IPS DF 4.7 (cell line): ENCODE measurements around the gene TMED10.
"Not testable (repeated sequence)": the region's sequence is repeated elsewhere in the genome, so short reads cannot be mapped to it uniquely, and the experiment has no call there.

Experiments used
- DNase-seq: peaks from one replicate; pipeline ENCODE4 v3.0.0-alpha.2; 2013; ENCODE audit warnings: low spot score; ENCODE audit errors: extremely low read depth

Gene TMED10

GRCh38 chr14:75191100-75191499 is 14.7 kb upstream of the TMED10 start:
- no peak for DNase-seq

- DNase-seq = no peak
These were observed 13.6 kb upstream of the TMED10 start for GRCh38 chr14:75190023-75190422.

DNA sequence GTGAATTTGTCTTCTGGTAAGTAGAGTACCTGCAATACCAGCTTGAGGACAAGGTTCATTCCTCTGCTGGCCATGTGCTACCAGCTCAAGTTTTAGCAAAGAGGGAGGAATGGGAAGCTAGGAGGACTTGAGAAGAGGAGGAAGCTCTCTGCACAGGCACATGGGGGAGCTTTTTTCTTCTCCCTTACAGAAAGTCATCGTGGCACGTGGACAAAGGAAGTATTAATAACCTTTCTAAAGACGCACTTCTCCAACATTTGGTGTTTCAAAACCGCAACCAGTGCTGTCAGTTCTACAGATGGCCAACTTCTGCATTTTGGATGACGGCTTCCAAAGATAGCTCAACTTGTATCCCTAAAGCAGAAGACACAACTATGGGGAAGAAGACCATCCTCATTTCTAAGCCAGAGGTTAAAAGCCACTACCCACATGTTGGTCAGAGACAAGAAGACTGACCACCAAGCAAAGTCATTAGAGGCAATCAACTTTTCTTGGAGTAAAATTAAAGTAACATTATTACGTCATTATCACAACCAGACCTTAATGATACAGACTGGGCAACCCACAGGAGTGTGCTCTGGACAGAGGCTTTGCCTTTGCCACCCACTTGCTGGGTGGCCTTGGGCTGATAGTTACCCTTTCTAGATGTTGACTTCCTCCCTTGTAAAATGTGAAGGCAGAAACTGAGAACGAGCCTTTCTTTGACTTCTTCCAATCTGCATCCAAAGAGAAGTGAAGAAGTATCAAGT is 12.3 kb upstream of the TMED10 start:
- DNase-seq = no peak

- no peak for DNase-seq
These were observed 11.7 kb upstream of the TMED10 start for GRCh38 chr14:75188086-75188485.

GRCh38 chr14:75186953-75187352 is 10.5 kb upstream of the TMED10 start:
- DNase-seq = no peak

GRCh38 chr14:75185251-75186040 is 9.0 kb upstream of the TMED10 start:
- DNase-seq = no peak

- no peak for DNase-seq
These were observed 8.1 kb upstream of the TMED10 start for GRCh38 chr14:75184492-75184891.

- no peak for DNase-seq
These were observed 7.6 kb upstream of the TMED10 start for GRCh38 chr14:75184039-75184438.

DNA sequence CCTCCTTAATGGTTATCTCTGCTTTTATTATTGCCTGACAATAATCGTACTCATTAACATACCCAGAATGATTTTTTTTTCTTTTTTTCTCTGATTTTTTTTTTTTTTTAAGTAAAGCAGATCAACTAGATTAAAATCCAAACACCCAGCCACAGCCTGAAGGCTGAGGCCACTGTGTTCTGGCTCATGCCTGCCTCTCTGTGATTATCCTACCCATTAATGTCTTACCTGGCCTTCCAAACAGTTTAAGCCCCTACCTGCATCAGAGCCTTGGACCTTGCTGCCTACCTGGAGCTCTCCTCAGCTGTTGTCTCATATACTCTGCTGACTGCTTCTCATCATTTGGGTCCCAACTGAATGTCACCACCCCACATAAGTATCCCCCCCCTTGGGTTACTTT is 6.8 kb upstream of the TMED10 start:
- DNase-seq = no peak

GRCh38 chr14:75182821-75183220 is 6.4 kb upstream of the TMED10 start:
- no peak for DNase-seq

GRCh38 chr14:75182163-75182562 is 5.8 kb upstream of the TMED10 start:
- DNase-seq = not testable (repeated sequence)

GRCh38 chr14:75181293-75182062 is 5.1 kb upstream of the TMED10 start:
- no peak for DNase-seq

DNA sequence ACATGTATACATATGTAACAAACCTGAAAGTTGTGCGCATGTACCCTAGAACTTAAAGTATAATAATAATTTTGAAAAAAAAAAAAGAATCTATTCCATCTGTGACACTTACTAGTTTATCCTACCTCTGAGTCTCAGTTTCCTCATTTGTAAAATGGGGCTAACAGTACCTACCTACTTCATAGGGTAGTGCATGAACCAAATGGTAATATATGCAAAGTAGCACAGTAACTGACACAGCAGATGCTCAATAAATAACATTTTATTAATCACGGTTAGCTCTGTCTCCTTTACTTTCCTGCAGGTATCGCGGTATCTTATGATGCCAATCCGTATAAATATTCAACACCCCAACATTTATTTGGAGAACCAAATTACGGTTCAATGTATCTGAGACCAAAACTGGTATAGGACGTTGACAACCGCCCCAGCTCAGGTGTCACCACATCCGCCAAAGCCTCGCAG is 703 bp downstream of the TMED10 start:
- no peak for DNase-seq

- no peak for DNase-seq
These were observed 2.3 kb downstream of the TMED10 start for GRCh38 chr14:75174066-75174465.

DNA sequence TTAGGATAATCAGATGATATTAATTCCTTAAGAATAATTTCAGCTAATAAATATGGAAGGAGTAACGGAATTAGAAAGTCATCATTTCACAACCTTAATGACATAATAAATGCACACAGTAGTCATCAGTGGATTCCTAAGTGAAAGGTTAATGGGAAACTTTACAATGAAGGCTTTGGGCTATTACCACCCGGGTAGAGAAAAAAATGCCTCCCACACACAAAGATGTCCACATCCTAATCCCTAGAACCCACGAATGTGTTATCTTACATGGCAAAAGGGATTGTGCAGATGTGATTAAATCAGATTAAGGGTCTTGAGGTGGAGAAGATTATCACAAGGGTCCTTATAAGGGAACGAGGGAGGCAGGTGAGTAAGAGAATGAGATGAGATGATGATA is 5.6 kb downstream of the TMED10 start:
- DNase-seq = no peak

GRCh38 chr14:75168586-75169335 is 7.7 kb downstream of the TMED10 start:
- no peak for DNase-seq

DNA sequence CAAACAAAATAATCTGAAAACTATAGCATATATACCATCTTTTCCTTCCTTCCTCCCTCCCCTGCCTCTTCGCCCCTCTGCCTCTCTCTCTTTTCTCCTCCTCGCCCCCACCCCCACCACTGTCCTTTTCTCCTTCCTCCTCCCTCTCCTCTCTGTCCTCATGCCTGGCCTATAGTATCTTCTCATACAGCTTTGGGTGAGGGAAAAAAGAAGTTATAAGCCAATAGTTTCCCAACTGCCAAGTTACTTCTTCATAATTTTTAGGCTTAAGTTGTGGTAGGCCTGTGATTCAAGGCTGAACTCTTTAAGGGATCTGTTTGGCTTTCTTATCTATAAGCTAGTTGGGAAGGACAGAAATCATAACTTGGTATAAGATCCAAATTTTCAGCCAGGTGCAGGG is 9.1 kb downstream of the TMED10 start:
- DNase-seq = no peak

DNA sequence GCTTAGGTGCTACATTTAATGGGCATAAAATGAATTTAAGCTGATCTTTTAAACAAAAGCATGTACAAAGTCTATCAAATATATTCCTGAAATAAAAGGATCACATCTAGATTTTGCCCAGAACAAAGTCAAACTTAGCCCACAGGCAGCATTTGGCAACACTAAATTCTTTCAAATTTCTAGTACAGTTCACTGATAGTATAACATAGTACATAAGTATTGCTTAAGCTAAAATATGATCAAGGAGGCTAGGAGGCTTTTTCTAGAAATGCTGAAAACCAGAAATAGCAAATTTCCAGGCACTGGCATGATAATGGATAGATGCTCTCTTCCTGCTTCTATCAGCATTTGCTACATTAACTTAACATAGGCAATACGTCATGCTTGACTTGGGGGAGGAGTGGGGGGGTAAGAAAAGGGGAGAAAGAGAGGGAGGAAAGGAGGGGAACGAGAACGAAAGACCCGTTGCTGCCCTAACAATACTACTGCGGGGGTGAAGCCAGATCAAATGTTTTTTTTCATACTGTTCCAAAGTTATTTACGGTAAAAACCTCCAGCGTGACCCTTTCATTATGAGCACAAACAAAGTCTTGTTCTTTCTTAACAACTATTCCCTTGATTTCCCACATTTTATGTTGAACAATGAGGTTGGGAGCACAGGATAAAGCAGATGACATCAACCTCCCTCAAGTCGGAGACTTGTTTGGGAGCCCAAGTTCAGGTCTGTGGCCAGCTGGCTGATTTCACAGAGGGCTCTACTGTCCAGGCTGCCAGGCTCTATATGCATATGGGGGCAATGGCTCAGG is 10.6 kb downstream of the TMED10 start:
- no peak for DNase-seq

- DNase-seq = no peak
These were observed 11.6 kb downstream of the TMED10 start for GRCh38 chr14:75164809-75165208.

GRCh38 chr14:75163677-75164076 is 12.7 kb downstream of the TMED10 start:
- no peak for DNase-seq
